BJ (cell line): ENCODE measurements around the gene ZNF277. TPM values are rescaled to one million over a fixed set of nuclear protein-coding genes. Genes with fewer than 3 reads are reported as not detected.

Source experiments
- CTCF ChIA-PET: fragments of 350-600 bp; formaldehyde crosslinking; extraction: SDS; loops from one replicate; lab custom pipeline; 2021; ENCODE audit warnings: antibody characterized with exemption, inconsistent platforms; lab: Yijun Ruan, JAX
- POLR2A ChIA-PET: fragments of 300-600 bp; sonication (Branson Sonifier 250); formaldehyde crosslinking; extraction: SDS; loops from one replicate; lab custom pipeline; 2021; ENCODE audit warnings: antibody characterized with exemption; lab: Charles Lee
- DNase-seq: peaks from one replicate; pipeline ENCODE4 v3.0.0-alpha.2; 2011; ENCODE audit warnings: low read depth
- H3K27me3 ChIP-seq: 2 replicates; pipeline ENCODE4 v1.6.0; 2011; ENCODE audit warnings: low read length; ENCODE audit not compliant: control insufficient read depth, insufficient read depth
- H3K36me3 ChIP-seq: 2 replicates; pipeline ENCODE4 v1.5.1; 2011; ENCODE audit warnings: low read length; ENCODE audit not compliant: control insufficient read depth, insufficient read depth
- H3K4me3 ChIP-seq: 2 replicates; pipeline ENCODE4 v1.5.1; 2011; ENCODE audit warnings: low read depth, mild to moderate bottlenecking, control low read depth, low read length
- CTCF ChIP-seq: IDR thresholded peaks from 2 replicates; pipeline ENCODE4 v1.5.1; 2011; ENCODE audit warnings: low read depth, mild to moderate bottlenecking, control low read depth, inconsistent platforms, low read length, moderate library complexity; ENCODE audit not compliant: insufficient read depth
- polyA plus RNA-seq: library from polyadenylated mRNA; depleted of rRNA; stranded (reverse); fragments of >200 nt; gene quantifications from 2 replicates; pipeline ENCODE4 v1.2.3, GENCODE V29; 2011

ZNF277 gene
- polyA plus RNA-seq, 1 experiment: 10.0 TPM

GRCh38 chr7:112202816-112203215 is 3.7 kb upstream of the ZNF277 start:
- POLR2A ChIA-PET: no interaction called here
- no peaks in the 10 kb centered on the region; the same call in 1 of the 2 replicates for H3K27me3 ChIP-seq
- CTCF ChIA-PET: interaction anchor here (0.6 to 1.1 kb wide), 2 partner anchors 126 to 168 kb away, joined by 3 read pairs; no protein-coding TSS in a partner anchor
- H3K4me3 ChIP-seq: no peak overlapping the region
- no peaks in the 10 kb centered on the region for H3K36me3 ChIP-seq
- no peak for DNase-seq
- no peak for TF ChIP-seq CTCF

- H3K27me3 ChIP-seq: no peaks in the 10 kb centered on the region; the same call in 1 of the 2 replicates
- TF ChIP-seq CTCF: no peak
- H3K4me3 ChIP-seq: no peak overlapping the region
- CTCF ChIA-PET: interaction anchor here (0.9 to 1.1 kb wide), 2 partner anchors 9 to 167 kb away, joined by 3 read pairs; no protein-coding TSS in a partner anchor
- no peak for DNase-seq
- no peaks in the 10 kb centered on the region for H3K36me3 ChIP-seq
- POLR2A ChIA-PET: no interaction called here
These were observed 3.1 kb upstream of the ZNF277 start for GRCh38 chr7:112203365-112203739.

- DNase-seq: no peak
- POLR2A ChIA-PET: interaction anchor here (0.6 kb wide), 2 partner anchors 12 to 156 kb away, joined by 3 to 4 read pairs; no protein-coding TSS in a partner anchor
- Histone ChIP-seq H3K36me3 (no peaks in the 10 kb centered on the region), H3K27me3 (no peaks in the 10 kb centered on the region; the same call in 1 of the 2 replicates), H3K4me3 (peak overlapping the region; percentile 80)
- CTCF ChIA-PET: interaction anchor here (1.0 kb wide), 1 partner anchor 10 kb away, joined by 3 read pairs; no protein-coding TSS in a partner anchor
- TF ChIP-seq CTCF: no peak
These were observed 1.8 kb upstream of the ZNF277 start for GRCh38 chr7:112204499-112205342.

- no peak for TF ChIP-seq CTCF
- POLR2A ChIA-PET: interaction anchor here (0.6 kb wide), 1 partner anchor 13 kb away, joined by 3 read pairs; no protein-coding TSS in a partner anchor
These were observed 905 bp upstream of the ZNF277 start for GRCh38 chr7:112205343-112206237.

More at GRCh38 chr7:112205343-112206237, 905 bp upstream of the ZNF277 start:
- no peak for DNase-seq
- Histone ChIP-seq H3K36me3 (no peaks in the 10 kb centered on the region), H3K27me3 (no peaks in the 10 kb centered on the region; the same call in 1 of the 2 replicates), H3K4me3 (peak overlapping the region; percentile 80)
- CTCF ChIA-PET: no interaction called here
